Endodermal cell (in vitro differentiated cells): ENCODE data around the gene CTNNA2. TPM values are rescaled to one million over a fixed set of nuclear protein-coding genes. Genes with fewer than 3 reads are reported as not detected.

Source experiments
- DNase-seq: peaks from one replicate; pipeline ENCODE4 v3.0.0-alpha.2; 2017
- H3K27ac ChIP-seq: 2 replicates; pipeline ENCODE4 v1.5.1; 2013; ENCODE audit warnings: mild to moderate bottlenecking, low read depth, low read length, moderate library complexity
- H3K27me3 ChIP-seq: 2 replicates; pipeline ENCODE4 v1.6.1; 2013; ENCODE audit warnings: mild to moderate bottlenecking, low read length, moderate library complexity; ENCODE audit not compliant: insufficient read depth, control insufficient read depth, poor library complexity, severe bottlenecking
- H3K36me3 ChIP-seq: 2 replicates; pipeline ENCODE4 v1.7.0; 2013; ENCODE audit warnings: mild to moderate bottlenecking, low read length, moderate library complexity; ENCODE audit not compliant: control insufficient read depth, insufficient read depth
- H3K4me1 ChIP-seq: one replicate; pipeline ENCODE4 v1.7.0; 2013; ENCODE audit warnings: low read length; ENCODE audit not compliant: control insufficient read depth, insufficient read depth
- H3K4me3 ChIP-seq: 2 replicates; pipeline ENCODE4 v1.5.1; 2013; ENCODE audit warnings: mild to moderate bottlenecking, low read length, moderate library complexity
- H3K9ac ChIP-seq: 2 replicates; pipeline ENCODE4 v1.6.1; 2013; ENCODE audit warnings: mild to moderate bottlenecking, low read length, moderate library complexity; ENCODE audit not compliant: poor library complexity, severe bottlenecking; ENCODE audit errors: extremely low read depth
- H3K9me3 ChIP-seq: 2 replicates; pipeline ENCODE4 v1.6.1; 2013; ENCODE audit warnings: mild to moderate bottlenecking, low read length, moderate library complexity; ENCODE audit not compliant: control insufficient read depth
- H3K27ac Mint-ChIP-seq: 2 replicates; pipeline ENCODE4 v1.8.0; 2020; ENCODE audit warnings: mixed read lengths
- H3K27me3 Mint-ChIP-seq: 2 replicates; pipeline ENCODE4 v1.8.0; 2021; ENCODE audit warnings: mild to moderate bottlenecking, mixed read lengths; ENCODE audit not compliant: insufficient read depth
- H3K36me3 Mint-ChIP-seq: 2 replicates; pipeline ENCODE4 v1.8.0; 2020; ENCODE audit warnings: low read depth, mixed read lengths
- H3K4me1 Mint-ChIP-seq: 2 replicates; pipeline ENCODE4 v1.8.0; 2020; ENCODE audit warnings: mixed read lengths
- H3K4me3 Mint-ChIP-seq: 2 replicates; pipeline ENCODE4 v1.8.0; 2020; ENCODE audit warnings: mild to moderate bottlenecking, moderate library complexity, mixed read lengths
- H3K9me3 Mint-ChIP-seq: 2 replicates; pipeline ENCODE4 v1.8.0; 2020; ENCODE audit warnings: mild to moderate bottlenecking, mixed read lengths
- CTCF ChIP-seq: fragments of 200-600 bp; sonication (generic); conservative IDR thresholded peaks from 2 replicates; pipeline ENCODE4 v1.5.0; 2021; ENCODE audit warnings: antibody characterized with exemption, mild to moderate bottlenecking
- WGBS, 2 experiments: methylation state at CpG; one replicate each; pipeline versions ENCODE4 v1.1.5 to v1.1.7; 2013; ENCODE audit warnings: missing lambda C conversion rate in 2 of 2, mixed read lengths in 1 of 2; ENCODE audit not compliant: insufficient coverage in 1 of 2, insufficient read length in 1 of 2; 5-methylcytosine and 5-hydroxymethylcytosine counted together
- total RNA-seq, 2 donors: library from RNA; stranded (reverse); fragmentation: NEBNext Ultra II Directional in 1 of 2; extraction: Animal tissue kit (Norgen Biotek cat#: 25700) in 1 of 2; gene quantifications; 2 replicates in 1 of 2; 3 replicates in 1 of 2; pipeline ENCODE4 v1.2.1, GENCODE V29; 2021

Gene CTNNA2
- total RNA-seq, 2 donors from 2014 or later = 7.7 to 9.8 TPM

GRCh38 chr2:80461505-80462197 is 948.8 kb downstream of the CTNNA2 start:
- Histone ChIP-seq H3K4me3 (no peak overlapping the region), H3K27ac (no peak overlapping the region), H3K9me3 (no peaks in the 10 kb centered on the region), H3K9ac (no peak overlapping the region), H3K36me3 (no peaks in the 10 kb centered on the region), H3K4me1 (no peaks in the 10 kb centered on the region), H3K27me3 (no peaks in the 10 kb centered on the region)
- peaks cover 16% of the 10 kb centered on the region for H3K4me1 Mint-ChIP-seq
- no peak overlapping the region for H3K27ac Mint-ChIP-seq
- peak; percentile 51 for DNase-seq
- H3K27me3 Mint-ChIP-seq = no peaks in the 10 kb centered on the region
- 71 to 83% methylated on average over 3 of the region's 3 CpGs for WGBS, 2 experiments
- H3K36me3 Mint-ChIP-seq = no peaks in the 10 kb centered on the region
- H3K9me3 Mint-ChIP-seq = no peaks in the 10 kb centered on the region
- no peak overlapping the region for H3K4me3 Mint-ChIP-seq
- no peak for TF ChIP-seq CTCF

- H3K27ac Mint-ChIP-seq = no peak overlapping the region
- no peaks in the 10 kb centered on the region for H3K36me3 ChIP-seq
- no peaks in the 10 kb centered on the region for H3K27me3 ChIP-seq
- no peak for DNase-seq
- H3K27ac ChIP-seq = no peak overlapping the region
- H3K9me3 Mint-ChIP-seq = no peaks in the 10 kb centered on the region
- H3K36me3 Mint-ChIP-seq = no peaks in the 10 kb centered on the region
- H3K4me3 Mint-ChIP-seq = no peak overlapping the region
- H3K4me1 Mint-ChIP-seq = peaks cover 16% of the 10 kb centered on the region
- H3K9ac ChIP-seq = no peak overlapping the region
- no peaks in the 10 kb centered on the region for H3K4me1 ChIP-seq
- TF ChIP-seq CTCF = no peak
- H3K4me3 ChIP-seq = no peak overlapping the region
- WGBS, 2 experiments = 88 to 91% methylated on average over 8 of the region's 8 CpGs
- H3K27me3 Mint-ChIP-seq = no peaks in the 10 kb centered on the region
- no peaks in the 10 kb centered on the region for H3K9me3 ChIP-seq
Observed at GRCh38 chr2:80462654-80463053, 949.8 kb downstream of the CTNNA2 start.

GRCh38 chr2:80464275-80464674 is 951.4 kb downstream of the CTNNA2 start:
- H3K4me3 ChIP-seq = no peak overlapping the region
- Mint-ChIP-seq H3K4me3 (no peak overlapping the region), H3K27ac (no peak overlapping the region), H3K9me3 (no peaks in the 10 kb centered on the region), H3K27me3 (no peaks in the 10 kb centered on the region), H3K4me1 (peaks cover 16% of the 10 kb centered on the region), H3K36me3 (no peaks in the 10 kb centered on the region)
- H3K4me1 ChIP-seq = no peaks in the 10 kb centered on the region
- H3K27ac ChIP-seq = no peak overlapping the region
- no peaks in the 10 kb centered on the region for H3K9me3 ChIP-seq
- H3K36me3 ChIP-seq = no peaks in the 10 kb centered on the region
- no peak for TF ChIP-seq CTCF
- no peaks in the 10 kb centered on the region for H3K27me3 ChIP-seq
- DNase-seq = no peak
- no peak overlapping the region for H3K9ac ChIP-seq
- 97 to 100% methylated on average over 1 of the region's 1 CpG for whole genome bisulfite sequencing, 2 experiments
